ENCODE measurements around the gene CALR.
A peak's percentile ranks its signal among the peaks of the same experiment; 100 is the strongest.
"Not testable (repeated sequence)": the region's sequence is repeated elsewhere in the genome, so short reads cannot be mapped to it uniquely, and the experiment has no call there.

Gene CALR

DNA sequence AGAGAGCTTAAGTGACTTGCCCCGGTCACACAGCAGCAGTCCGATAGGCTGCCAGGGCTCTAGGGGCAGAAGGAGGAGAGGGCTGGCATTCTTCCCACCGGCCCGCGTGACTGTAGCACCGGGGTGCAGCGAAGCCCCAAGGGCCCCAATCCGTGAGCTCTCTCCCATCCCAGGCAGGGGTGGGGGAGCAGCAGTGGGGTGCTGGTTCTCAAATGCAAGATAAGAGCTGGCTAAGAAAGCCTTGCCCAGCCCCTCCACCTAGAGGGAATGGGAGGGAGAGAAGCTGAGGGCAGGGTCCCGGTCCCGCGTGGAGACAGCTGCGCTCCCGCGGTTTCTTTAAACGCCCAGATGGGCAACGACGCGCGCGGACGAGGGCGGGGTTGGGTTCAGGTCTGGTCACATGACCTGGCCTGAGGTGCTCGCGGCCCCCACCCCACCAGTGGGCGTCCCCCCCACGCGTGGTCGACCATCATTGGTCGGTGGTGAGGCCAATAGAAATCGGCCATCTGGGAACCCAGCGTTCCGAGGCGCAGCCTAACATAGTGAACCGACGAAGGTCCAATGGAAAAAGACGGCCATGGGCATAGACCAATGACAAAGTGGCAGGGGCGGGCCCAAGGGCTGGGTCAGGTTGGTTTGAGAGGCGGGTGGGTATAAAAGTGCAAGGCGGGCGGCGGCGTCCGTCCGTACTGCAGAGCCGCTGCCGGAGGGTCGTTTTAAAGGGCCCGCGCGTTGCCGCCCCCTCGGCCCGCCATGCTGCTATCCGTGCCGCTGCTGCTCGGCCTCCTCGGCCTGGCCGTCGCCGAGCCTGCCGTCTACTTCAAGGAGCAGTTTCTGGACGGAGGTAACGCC, at the start of gene CALR:
Gene CALR, plus strand, starts transcription at position 683 of the 852 bp plus-strand sequence. Its CDS starts 71 bp downstream, at position 754.
- peak; percentile 99 to 100 for DNase-seq

DNA sequence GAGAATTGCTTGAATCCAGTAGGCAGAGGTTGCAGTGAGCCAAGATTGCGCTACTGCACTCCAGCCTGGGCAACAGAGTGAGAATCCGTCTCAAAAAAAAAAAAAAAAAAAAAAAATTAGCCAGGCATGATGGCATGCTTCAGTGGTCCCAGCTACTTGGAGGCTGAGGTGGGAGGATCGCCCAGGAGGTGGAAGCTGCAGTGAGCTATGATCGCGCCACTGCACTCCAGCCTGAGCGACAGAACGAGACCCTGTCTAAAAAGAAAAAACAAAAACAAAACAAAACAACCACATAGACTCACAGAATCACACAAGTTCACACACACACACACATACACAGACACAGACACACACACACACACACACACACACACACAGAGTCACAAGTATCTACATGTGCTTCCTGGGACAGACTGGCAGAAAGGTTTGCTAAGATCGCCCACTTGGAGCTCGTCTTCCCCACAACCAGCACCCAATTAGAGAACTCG, 48.1 kb upstream of the CALR start:
- DNase-seq = not testable (repeated sequence)

DNA sequence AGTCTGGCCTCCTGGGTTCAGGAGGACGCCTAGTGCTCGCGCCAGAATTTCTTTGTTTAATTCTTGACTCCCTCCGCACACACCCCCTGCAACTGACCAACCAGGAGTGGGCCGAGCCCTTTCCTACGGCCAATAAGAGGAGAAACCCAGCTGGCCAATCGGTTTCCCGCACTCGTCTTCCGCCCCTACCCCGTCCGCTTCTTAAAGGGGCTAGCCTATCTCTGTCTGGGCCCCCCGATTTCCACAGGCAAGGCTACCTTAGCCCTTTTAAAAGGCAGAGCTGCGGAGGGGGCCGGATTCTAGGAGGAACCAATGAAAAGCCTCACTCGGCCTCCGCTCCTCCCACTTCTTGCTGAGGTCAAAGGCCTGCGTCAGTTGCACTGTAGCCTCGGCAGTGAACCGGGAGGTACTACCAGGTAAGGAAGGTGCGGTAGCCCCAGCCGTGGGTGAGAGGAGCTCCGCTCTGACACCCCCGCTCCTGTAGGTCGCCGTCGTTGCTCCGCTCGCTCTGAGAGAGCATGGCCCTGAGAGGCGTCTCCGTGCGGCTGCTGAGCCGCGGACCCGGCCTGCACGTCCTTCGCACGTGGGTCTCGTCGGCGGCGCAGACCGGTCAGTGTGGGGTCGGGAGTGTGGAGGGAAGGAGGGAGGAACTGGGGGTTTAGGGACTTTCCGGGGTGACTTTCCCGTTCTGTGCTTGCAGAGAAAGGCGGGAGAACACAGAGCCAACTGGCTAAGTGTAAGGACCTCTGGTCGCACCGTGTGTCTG, 47.4 kb upstream of the CALR start, which contains the start of gene GCDH:
Gene GCDH, plus strand, starts transcription at position 374 of the 766 bp plus-strand sequence. Its CDS starts 145 bp downstream, at position 519.
- peak; percentile 98 for DNase-seq

DNA sequence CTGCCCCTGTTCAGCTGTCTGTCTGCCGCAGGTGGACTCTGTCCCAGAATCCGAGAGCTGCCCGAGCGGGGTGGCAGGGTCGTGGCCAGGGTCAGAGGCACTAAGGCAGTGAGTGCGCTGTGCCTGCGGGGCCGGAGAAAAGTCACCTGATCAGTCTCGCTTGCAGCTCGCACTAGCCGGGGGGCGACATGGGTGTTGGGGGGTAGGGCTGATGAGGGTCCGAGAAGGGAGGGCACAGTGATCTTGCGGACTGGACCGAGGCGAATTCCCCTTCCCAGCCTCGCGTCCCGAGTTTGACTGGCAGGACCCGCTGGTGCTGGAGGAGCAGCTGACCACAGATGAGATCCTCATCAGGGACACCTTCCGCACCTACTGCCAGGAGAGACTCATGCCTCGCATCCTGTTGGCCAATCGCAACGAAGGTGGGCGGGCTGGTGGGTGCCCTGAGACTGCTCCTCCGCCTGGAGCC, 46.8 kb upstream of the CALR start:
- no peak for DNase-seq

DNA sequence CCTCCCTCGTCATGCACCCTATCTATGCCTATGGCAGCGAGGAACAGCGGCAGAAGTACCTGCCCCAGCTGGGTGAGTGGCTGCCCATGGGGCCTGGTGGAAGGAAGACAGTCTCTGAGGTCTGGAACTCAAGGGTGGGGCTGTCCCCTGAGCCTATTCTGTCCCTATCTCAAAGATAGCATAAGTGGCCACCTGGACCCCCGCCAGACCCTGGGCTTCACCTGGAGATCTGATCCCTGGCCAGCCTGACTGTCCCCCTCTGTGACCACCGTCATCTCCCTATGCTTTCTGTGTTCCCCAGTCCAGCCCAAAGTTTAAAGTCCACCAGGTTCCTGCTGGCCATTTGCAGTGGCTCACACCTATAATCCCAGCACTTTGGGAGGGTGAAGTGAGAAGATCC, 44.8 kb upstream of the CALR start:
- no peak for DNase-seq

DNA sequence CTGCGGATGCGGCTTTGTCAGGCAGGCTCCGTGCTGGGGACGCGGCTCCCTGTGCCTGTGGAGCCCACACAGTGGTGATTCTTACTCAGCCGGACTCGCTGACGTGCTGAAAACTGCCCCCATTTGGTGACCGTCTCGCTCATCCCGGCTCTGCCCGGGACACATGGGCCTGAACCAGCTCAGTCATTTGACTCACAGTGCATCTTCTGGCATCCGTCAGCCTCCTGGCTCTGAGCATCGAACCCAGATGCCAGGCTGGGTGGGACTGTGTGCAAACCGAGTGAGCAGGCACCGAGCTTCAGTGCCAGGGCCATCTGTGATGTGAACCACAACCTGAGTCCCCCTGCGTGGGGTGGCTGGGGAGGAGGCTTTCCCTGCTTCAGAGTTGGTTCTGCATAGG, 41.9 kb upstream of the CALR start:
- no peak for DNase-seq

DNA sequence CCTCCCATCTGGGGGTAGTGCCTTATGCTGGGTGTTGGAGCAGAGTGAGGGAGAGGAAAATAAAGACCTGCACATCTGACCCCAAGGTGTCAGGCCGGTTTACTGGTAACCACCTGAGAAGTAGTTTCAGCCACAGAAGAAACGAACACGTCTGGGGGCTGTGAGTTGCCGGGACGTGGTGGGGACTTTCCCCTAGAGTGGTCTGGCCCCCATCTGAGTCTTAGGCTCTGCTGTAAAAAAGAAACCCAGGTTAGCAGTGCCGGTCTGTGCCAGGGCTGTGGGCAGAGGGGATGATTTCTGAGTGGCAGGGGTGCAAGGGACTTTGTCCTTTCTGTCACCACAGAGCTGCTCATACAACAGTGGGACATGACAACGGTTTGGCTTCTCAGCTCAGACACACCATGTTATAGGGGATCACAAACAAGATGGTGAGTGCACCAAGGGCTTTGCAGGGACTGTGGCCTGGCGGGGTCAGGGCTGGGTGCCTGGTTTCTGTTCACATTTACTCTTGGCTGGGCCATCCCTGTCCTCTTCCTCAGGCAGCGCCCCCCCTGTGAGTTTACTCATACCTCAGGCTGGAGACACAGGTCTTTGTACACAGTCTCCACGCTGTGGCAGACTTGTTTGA, 38.4 kb upstream of the CALR start:
- no peak for DNase-seq

DNA sequence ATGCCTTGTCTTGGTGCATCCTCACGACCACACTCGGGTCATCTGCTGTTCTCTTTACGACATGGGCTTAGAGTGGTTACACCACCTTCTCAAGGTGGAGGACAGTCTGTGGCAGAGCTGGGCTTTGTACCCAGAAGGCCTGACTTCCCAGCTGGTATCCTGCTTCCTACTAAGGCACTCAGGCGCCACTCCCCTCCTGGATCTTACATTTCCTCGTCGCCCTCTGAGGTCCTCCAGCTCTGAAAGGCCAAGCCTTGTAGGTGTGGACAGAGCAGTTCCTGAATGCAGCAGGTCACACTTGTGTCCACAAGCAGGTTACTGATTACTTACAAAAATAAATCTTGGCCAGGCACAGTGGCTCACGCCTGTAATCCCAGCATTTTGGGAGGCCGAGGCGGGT, 31.2 kb upstream of the CALR start:
- no peak for DNase-seq

DNA sequence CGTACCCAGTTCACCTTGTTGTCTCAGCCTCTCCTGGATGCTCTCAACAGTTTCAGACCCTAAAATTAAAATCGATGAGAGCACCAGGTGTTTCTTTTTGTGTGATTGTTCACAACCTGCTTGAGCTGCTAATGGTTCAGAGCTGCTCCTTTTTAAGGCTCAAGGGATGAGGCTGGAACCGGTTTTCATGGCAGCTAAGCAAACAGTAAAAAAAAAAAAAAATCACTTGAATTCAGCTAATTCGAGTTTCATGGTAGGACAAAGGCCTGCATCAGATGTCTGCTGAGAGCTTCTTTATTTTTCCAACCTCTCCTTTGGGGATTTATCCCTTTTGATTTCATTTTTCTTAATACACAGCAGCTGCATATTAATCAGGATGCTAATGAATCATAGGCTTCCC, 25.8 kb upstream of the CALR start:
- no peak for DNase-seq

DNA sequence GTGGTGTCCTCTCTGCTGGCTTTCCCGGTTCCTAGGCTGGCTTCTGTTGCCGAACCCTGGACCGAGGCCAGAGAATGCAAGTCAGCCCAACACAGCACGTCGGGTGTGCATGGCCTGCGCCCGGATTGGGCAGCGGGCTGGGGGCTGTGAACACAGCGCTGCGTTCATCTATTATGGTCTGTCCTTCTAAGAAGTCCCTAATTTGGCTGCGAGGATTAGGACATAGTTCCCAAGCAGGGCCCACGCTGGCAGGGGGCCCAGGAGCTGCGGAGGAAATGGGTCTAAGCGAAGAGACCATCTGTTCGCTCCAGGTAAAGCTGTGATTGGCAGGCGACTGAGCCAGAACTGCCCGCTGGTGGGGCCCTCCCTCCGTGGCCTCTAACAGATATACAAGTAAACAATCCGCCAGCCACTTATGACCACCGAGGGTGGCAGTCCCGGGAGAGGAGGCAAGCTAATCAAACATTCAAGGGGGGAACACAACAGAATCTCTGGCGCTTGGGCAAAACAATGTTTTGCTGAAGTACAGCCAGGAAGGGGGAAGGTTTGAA, 25.3 kb upstream of the CALR start:
- no peak for DNase-seq

DNA sequence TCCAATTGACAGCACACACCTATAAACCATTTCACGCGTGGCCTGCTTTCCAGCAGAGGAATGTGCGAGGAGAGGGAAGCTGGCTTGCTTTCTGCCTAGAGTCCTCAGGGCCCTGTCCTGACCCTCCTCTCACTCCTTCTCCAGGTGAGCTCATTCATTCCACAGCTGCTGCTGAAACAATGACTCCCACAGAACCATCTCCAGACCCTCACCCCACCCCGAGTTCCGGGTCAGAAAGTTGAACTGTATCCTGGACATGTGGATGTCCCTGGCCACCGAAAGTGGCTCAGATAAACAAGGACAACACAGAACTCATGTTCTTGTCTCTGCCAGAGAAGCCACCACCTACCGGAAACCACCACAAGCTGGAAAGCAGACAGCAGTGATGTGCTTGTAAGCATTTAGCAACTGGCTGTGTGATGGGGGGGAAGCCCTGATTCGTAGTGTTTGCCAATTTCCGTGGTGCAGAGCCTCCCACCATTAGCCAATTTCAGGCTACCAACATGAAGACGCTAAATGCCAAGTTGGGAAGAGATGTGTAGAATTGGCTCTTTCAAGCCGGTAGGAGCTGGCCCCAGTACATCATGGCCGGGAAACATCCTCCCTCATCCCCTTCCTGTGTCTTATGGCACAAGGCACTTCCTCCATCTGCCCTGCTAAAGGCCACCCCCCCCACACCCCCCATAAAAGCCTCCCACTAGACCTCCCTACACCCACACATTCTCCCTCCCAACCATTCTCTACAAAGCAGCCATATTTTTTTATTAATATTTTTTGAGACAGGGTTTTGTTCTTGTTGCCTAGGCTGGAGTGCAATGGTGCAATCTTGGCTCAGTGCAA, 24.3 kb upstream of the CALR start:
- DNase-seq = peak; percentile 58 to 65

DNA sequence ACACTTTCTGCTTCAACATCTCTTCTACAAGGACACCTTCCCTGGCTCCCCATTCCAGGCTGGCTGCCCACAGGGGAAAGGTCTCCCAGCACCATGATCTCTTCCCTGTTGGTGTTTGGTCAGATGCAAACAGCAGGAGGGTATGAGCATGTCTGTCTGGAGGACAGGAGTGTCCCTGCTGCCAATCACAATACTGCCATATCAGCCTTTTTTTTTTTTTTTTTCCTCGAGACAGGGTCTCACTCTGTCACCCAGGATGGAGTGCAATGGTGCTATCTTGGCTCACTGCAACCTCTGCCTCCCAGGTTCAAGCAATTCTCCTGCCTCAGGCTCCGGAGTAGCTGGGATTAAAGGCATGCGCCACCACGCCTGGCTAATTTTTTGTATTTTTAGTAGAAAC, 22.5 kb upstream of the CALR start:
- not testable (repeated sequence) for DNase-seq

DNA sequence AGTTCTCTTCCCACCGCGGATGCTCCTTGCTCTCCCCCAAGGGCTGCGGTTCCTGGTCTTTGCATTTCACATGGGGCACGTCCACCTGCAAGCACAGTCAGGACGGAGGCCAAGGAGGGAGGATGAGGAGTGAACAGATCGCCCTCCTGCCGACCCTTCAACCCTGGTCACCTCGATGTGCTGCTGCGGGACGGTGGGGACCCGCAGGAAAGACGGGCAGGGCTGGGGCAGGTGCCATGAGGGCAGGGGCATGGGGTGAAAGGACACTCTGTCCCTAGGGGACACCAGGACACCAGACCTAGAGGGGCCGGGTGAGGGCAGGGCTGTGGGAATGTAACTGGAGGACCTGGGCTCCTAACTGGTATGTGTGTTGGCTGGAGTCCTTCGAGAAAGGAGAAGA, 20.2 kb upstream of the CALR start:
- no peak for DNase-seq

DNA sequence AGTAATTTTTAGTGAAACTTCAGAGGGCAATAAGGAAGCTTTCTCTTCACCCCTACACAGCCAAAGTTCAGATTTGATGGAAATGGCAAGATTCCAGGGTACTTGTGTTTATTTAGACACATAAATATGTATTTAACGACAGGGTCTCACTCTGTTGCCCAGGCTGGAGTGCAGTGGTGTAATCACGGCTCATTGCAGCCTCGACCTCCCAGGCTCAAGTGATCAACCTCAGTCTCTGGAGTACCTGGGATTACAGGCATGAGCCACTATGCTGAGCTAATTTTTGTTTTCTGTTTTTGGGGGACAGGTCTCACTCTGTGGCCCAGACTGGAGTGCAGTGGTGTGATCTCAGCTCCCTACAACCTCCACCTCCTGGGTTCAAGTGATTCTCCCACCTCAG, 17.4 kb upstream of the CALR start:
- DNase-seq = no peak

DNA sequence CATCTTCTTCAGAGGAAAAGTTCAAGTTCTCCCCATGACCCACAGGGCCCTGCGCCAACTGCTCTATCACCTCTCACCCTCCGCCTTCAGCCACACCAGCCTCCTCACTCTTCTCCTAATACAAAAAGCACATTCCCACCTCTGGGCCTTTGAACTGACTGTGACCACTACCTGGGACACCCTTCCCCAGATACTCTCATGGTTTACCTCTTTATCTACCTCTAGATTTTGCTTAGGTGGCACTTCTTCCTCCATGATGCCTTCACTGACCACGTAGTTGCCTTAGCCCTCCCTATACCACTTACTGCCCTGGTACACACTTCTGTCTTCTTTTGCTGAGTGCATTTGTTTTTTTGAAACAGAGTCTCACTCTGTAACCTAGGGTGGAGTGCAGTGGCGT, 15.4 kb upstream of the CALR start:
- no peak for DNase-seq

DNA sequence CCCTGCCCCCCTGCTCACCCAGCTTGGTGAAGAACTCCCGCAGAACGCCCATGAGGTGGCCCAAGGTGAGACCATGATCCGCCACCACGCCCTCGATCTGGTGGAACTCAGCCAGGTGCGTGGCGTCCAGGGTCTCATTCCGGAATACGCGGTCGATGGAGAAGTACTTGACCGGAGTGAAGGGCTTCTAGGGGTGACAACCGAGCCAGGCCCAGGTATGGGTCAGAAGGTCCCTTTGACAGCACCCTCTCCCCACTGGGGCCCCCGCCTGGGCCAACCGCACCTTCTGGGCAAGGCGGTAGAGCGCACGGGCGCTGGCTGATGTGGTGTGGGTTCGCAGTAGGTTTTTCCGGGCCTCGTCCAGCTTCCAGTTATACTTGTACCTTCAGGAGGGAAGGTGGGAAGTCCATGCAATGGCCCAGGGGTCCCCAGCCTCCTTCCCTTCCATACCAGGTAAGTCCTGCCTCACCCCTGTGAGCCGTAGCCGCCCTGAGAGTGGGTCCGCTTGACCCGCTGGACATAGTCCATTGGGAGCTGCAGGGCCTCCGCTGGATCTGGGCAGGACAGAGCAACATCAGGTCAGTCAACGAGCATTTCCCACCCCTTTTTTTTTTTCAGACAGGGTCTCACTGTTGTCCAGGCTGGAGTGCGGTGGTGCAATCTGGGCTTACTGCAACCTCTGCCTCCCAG, 13.6 kb upstream of the CALR start:
- no peak for DNase-seq

DNA sequence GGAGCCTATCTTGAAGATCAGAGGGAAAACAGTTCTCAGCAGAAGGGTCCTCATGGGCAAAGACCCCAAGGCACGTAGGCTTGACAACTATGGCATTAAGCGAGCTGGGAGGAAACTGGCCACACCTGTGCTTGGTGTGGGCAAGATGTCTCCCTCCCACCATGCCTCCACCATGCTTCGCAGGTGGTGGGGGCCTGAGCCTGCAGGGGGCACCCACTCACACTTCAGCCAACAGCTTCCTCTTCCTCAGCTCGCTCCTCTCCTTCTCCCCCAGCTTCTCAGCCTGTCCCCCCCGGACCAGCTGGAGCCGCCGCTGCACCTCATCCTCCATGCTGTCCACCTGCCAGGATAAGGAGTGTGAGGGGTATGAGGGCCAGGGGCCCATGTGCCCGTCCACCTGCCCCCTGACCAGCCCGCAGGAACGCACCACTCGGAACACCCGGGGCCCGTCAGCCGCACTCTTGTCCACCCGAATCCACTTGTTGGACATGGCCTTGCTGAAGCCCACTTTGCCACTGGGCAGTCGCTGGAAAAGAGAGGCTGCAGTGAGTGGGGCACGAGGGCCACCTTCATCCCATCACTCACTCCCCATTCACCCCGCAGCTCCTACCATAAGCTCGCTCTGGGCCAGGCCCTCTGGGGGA, 8.3 kb upstream of the CALR start:
- DNase-seq = no peak

DNA sequence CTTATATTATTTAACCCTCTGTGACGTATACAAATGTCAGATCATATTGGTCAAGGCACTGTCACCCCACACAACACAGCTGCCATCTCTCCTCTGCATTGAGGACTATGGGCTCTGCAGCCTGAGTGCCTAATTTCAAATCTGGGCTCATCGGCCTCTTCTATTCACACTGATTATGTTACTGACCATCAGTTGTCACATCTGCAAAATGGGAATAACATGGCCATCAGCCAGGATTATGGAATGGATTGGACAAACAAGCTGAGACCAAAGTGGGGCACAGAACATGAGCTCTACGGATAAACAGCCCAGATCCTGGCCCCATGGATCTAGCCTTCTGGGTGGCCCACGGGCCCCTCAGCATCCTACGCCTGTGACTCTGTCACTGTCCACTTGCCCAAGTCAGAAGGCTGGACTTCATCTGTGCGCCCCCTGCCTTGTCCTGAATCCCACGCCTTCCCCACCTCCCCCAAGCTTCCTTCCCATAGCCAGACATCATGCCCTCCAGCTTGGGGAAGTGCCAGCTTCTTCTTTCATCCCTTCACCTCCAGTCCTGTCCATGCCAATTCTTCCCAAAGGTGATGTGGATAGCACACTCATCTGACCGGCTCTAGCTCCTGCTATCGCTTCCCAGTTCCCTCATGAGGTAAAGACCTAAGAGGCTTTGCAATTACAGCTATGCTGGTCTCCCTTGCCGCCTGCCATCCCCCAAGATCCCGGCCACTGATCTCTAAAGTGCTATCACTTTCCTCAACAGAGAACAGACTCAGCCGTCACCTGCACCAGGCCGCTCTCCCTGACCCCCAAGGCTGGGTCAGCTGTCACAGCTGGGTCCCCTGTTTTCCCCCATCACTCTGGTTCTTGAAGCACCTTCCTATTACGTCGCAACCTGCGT, 5.8 kb upstream of the CALR start:
- DNase-seq = no peak

DNA sequence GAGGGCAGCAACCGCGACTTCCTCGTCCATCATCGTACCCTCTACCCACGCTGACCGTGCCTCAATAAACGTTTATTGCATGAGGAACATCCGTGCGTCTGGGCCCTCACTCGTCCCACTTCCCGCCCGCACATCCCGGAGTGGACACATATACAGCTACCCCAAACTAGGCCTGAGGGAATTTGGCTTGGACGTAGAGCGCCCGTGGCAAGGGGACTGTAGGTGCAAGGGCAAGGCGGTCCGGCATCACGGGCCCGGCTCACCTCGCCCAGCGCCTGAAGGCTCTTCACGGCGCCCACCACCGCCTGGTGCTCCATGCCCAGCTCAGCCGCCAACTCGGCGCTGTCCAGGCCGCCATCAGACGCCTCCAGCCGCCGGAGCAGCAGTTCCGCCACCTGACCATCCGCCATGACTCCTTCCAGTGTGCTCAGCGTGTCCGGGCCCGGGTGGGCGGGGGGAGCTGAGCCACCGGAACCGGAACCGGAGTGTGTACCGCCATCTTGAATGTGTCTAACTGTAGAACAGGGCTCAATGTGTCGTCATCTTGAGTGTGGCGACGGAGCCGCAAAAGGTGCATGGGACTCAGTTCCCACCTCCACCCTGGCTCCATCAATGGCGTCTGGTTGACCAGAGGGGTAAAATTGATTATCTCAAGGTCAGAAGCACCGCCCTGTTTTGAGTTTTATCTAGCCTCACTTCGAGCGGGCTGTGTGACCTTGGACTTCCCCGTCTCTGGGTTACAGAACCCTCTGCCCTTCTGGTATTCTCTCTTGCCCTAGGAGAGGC, 4.9 kb upstream of the CALR start, which contains the start of gene FARSA:
Gene FARSA, minus strand, starts transcription at position 425 of the 786 bp plus-strand sequence. Its CDS starts 15 bp downstream, at position 410.
- peak; percentile 89 to 91 for DNase-seq

Measured in CD4-positive, alpha-beta T cell treated with Interferon alpha-2 for 1 hour (primary cell).